ENCODE results near the gene POLR1E.

DNA sequence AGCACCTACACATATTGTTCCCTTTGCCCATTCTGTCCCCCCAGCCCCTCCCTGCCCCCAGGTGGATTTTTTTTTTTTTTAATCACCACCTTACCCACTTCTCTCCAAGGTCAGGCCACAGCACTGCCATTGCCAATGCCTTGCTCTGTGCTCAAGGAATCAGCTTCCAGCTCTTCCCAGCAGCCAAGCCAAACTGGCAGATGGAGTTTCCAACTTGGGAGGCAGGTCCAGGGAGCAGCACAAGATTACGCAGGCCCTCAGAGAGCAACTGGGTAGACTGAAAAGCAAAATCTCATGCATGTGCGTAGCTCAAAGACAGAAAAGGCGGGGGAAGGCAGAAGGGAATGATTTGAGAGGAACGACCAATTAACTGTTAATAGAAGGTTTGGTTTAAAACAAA is 48.1 kb upstream of the POLR1E start:
- TF ChIP-seq, protein P1, sequence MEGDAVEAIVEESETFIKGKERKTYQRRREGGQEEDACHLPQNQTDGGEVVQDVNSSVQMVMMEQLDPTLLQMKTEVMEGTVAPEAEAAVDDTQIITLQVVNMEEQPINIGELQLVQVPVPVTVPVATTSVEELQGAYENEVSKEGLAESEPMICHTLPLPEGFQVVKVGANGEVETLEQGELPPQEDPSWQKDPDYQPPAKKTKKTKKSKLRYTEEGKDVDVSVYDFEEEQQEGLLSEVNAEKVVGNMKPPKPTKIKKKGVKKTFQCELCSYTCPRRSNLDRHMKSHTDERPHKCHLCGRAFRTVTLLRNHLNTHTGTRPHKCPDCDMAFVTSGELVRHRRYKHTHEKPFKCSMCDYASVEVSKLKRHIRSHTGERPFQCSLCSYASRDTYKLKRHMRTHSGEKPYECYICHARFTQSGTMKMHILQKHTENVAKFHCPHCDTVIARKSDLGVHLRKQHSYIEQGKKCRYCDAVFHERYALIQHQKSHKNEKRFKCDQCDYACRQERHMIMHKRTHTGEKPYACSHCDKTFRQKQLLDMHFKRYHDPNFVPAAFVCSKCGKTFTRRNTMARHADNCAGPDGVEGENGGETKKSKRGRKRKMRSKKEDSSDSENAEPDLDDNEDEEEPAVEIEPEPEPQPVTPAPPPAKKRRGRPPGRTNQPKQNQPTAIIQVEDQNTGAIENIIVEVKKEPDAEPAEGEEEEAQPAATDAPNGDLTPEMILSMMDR (IDR thresholded peaks at IDR 0.05) = no peak
- TF ChIP-seq POLR2A (IDR thresholded peaks at IDR 0.05) (no peak), POLR2AphosphoS5 (IDR thresholded peaks at IDR 0.05; ENCODE audit: insufficient read depth in 1 of 2, low read depth in 1 of 2) (no peak)
